Stimulated activated CD4-positive, alpha-beta T cell treated with anti-CD3 and anti-CD28 coated beads, Interleukin-2, amount 100 ng/mL, for 48 hours (primary cell): ENCODE measurements around the gene HDAC4.

Experiments used
- DNase-seq, 2 donors: peaks; one replicate each; pipeline ENCODE4 v3.0.0-alpha.2; 2020

Gene HDAC4

DNA sequence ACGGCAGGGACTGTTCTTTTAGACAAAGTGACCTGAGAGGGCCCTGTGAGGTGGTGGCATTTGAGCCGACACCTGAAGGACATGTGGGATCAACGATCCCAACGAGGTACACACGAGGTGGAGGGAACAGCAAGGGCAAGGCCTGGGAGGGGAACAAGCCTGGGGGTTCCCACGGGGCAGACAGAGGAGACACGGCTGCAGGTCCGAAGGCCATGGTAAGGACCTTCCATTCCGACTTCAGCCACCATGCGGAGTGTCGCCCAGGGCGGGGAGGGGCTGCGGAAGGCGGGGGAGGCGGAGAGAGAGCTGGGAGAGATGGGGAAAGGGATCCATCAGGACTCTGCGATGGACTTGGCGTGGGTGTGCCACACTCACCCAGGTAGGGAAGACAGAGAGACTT, 151.8 kb downstream of the HDAC4 start:
- no peak for DNase-seq

DNA sequence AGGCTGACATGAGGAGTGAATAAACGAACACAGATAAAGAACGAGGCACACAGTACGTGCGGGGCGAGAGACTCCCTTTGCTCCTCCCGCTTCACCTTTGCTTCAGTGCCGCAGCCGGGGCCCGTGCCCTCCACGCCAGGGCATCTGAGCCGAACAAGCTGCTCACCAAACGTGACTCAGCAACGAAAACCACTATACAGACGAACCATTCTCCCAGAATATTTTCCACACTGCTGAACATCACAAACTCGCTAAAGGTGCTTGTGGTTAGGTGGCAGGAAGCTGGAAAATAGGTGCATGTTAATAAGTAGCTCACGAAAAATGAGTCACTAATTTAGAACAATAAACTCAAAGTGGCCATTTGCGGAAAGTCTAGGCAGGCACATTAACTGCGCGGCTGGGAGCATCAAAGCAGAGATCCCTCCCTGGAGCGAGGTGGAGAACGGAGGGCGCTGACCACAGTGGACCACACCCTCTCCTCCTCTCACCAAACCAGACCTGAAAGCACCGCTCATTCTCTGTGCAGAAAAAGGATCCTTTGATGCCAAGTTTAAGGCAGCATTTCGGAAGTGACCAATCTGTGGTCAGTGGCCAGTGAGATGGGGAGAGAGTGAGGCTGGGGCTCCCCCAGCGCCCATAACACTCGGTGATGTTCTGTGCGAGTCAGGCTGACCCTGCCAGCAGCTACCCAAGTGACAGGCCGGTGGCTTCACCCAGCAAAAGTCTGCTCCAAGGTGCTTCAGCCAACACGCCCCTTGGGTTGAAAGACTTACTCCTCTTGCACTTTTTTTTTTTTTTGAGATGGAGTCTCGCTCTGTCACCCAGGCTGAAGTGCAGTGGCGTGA, 153.2 kb downstream of the HDAC4 start:
- DNase-seq: no peak

DNA sequence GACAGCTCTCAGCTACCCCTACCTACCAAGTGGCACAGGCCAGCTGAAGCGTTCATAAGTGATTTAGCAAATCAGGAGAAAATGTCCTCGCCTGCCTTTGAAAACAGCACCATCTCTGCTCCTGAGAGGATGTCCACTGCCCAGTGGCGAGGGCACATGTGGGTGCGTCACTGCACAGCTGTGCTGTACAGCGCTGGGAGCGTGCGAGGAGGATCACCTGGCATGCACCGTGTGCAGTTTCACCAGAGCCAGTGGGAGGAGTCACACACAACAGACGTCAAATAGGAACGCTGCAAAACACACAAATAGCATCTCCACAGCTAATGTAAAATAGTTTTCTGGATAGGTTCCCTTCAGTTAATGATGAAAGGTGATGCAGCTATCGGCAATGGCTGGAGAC, 154.1 kb downstream of the HDAC4 start:
- no peak for DNase-seq

DNA sequence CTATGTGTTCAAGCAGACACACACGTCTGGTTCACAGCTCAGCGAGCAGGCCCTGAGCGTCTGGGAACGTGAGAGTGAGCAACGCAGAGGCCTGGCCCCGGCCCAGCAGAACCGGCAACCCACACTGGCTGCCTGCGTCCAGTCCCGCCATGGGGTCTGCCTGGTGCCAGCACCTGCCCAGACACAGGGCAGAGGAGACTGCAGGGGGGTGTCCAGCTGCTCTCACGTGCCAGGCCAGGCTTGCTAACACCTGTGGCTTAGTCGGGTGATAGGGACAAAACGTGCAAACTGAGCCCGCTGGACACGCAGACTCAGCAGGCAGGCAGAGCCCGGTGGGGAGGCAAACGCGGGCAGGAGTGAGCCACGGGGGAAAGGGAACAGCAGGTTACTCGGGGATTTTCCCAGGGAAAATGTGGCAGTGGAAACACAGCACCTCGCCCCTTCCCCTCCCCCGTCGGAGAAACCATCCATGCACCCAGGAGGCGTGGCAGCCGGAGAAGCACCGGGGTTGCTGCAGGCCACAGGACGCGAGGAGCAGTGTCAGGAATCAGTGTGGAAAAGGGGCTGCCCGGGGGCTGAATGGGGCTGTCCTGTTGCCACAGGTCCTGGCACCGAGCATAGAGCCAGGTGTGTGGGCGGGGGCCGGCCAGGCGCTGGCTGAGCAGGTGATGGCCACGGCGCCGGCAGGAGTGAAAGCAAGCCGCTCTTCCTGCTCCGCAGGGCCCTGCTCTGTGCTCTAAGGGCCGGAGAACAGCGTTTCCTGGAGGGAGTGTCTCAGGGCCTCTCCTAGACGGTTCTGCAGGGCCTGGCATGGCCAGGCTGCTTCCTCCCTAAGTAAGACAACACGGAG, 154.7 kb downstream of the HDAC4 start:
- DNase-seq: no peak

DNA sequence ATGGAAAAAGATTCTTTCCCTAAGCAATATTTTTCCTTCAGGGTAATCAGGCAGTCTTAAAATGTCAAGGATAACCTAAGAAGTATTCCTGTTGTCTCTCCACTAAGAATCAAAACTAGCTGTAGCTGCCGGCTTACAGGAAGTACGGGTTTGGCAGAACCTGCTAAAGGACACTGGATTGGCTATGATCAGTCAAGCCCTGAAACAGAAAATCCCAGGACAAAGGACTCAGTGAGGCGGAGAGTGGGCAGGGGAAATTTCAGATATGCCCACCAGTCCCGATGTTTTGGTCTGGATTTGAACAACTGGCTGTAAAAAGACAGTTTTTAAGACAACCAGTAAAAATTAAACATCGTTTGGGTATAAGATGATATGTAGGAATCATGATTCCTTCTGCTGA, 155.7 kb downstream of the HDAC4 start:
- DNase-seq: no peak

DNA sequence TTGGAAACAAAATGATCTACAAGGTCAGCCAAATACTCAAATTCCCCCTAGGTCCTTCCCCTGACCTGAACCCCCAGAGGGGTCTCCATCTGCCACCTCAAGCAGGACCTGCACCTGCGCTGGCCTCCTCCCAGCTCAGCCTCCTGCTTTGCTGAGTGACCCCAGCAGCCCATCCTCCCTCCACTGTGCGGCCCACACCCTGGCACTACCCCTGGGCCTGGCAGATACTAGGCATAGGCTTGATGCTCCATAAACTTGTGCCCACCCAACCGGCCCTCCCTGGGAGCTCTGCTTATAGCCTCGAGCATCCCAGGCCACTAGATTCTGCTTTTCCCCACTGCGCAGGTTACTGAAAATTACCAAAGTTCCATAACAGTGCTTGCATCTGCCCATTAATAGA, 156.2 kb downstream of the HDAC4 start:
- DNase-seq: no peak

DNA sequence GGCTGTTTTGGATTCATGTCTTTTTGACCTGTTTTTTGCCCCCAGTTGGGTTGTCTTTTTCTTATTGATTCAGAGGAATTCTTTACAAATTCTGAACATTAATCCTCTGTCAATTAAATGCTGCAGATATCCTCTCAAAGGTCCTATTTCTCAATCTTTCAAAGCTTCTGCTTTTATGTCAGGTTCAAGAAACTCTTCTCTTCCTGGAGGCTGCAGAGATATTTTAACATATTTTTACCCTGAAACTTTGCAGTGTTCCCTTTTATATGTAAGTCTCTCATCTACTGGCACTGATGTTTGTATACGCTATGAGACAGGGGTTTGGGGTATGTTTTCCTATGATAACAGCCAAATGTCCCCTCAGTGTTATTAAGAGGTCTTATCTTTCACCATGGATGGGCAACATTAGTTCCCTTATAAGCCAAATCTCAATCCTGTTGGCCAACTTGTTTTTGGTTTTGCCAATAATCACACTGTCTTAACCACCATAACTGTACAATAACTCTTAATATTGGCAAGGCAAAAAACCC, 159.3 kb downstream of the HDAC4 start:
- no peak for DNase-seq

DNA sequence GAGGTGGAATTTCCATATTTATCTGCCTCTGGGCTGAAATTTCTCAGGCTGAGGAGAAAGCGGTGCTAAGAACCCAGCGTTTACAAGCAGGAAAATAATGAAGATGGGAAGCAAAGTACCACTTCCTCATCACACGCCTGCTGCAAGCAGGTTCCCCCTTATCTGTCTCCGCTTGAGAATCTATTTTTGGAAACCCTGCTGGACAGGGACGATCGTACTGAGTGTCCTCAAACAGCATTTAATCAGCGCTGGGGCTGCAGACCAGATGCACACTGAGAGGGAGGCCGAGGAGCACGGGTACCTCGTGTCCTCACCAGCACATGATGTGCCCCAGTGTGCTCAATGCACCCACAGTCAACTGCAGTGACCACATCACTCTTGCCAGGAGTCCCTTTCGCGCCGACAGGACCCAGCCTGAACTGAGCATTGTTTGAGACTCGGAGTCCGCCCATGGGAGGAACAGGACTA, 160.4 kb downstream of the HDAC4 start:
- no peak for DNase-seq

DNA sequence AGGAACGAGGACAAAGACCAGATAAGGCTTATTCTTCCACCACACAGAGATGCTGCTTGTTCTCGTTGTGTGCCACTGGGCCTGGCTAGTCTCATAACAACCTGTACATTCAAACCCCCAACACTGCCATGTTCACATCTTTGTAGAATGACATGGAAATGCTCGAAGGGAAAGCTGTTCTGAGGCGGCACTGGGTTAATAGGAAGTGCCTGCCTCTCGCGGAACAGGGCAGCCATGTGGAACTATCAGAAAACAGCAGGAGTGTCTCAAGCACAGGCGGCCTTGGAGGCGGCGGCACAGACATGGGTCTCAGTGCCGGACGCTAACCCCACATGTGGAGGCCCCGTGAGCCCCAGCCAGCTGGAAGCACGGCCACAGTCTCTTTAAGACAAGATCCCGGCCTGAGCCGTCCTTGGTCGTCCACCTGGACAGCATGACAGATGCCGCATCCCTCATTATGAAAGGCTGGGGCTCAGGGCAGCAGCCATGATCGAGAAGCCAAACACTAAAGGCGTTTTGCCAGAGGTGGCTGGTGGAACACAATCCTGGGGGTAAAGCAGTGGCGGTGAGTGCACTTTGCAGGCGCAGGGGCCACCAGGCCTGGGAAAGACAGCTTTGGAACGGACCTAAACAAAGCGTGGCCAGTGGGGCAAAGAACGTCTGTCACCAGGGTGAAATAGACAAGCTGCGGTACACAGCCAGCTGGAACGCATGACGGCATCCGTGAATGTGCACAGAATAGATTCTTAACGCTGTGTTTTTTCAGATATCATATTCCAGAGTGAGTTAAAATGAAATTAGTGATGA, 161.0 kb downstream of the HDAC4 start:
- no peak for DNase-seq

DNA sequence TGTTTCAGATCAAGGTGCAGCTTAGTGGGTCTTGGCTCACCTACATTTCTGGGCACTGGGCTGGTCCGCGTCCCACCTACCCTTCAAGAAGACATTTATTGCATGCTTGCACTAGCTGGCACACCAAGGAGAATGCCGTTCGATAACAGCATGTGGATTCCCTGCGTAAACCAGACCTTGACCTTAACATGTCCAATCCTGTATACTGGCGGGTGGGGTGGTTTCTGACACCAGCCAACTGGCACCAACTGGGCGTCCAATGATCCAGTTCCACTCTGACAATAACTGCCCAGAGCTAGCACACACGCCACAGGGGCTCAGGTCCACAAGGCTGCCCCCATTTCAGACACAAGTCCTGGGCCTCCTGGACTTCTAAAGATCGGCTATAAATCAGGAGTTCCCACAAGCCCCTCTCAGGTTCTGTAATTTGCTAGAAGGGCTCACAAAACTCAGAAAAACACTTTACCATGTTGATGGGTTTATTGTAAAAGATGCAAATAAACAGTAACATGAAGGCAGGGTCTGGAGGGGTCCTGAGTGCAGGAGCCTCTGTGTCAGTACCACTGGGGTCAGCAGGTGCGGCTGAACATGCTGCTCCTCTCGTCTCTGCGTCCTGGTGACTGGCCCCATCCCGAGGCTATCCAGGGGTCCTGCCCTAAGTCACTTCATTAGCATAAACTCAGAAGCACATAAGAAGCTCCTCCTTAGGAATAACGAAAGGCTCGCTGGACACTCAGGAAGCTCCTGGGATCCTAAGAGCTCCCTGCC, 161.8 kb downstream of the HDAC4 start:
- DNase-seq: no peak

DNA sequence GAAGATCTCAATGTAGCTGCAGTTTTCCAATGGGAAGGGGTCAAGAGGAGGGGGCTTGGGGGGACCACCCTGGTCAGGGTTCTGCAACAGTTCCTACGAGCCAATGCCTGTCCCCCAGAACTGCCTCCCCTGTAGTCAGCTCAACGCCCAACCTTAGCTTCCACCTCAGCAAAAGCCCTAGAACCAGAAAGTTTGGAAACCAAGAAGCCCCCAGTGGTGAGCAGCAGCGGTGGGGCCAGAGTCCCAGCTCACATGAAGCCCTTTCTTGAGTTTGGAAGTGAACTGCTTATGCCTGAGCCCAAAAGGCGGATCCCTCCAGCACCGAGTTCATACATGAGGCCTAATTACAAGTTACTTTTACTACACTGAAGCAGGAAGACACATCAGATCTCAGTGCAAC, 162.4 kb downstream of the HDAC4 start:
- DNase-seq: no peak

DNA sequence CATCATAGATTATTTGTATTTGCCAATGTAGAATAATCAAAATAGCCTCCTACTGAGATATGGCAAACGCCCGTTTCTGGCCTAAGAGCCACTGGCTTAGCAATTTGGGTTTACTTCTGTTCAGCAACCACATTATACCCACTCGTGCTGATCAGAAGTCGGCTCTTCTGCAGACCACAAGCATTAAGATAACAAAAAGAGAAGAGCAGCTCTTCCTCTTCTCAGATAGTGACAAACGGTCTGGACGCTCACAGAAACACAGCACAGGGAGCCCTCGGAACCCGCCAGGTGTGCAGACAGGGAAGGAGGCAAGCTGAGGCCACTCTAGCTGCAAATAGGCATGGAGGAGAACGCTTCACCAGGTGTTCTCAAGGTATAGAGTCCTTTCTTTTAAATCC, 164.0 kb downstream of the HDAC4 start:
- no peak for DNase-seq

DNA sequence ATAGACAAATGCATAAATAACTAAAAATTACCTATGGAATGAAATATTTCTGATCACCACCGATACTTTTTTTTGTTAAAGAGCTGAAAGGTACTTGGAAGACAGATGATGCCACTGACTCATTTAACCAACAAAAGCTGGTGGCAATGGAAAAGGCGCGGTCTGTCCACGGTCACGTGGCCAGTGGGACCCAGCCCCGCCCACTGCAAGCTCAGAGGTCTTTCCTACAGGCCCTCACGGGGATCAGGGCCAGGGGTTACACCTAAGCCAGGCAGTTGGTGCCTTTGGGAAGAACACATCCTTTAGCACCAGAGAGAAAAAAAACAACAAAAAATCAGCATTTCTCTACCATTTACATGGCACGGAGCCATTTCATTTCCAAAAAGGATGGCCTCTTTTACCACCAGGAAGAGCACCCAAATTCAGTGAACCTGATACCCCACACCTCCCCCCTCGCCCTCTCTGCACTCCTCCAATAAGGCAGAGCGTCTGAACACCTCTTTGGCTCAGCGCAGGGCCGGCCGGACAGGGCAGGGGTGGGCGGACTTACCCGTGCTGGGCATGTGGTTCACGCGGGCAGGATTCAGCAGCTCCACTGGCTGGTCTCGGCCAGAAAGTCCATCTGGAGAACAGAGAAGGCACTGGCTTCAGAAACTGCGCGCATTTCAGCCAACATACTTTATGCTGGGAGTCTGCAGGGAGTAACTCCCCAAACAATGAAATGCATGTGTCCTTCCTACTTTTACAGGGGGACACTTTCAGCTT, 164.6 kb downstream of the HDAC4 start:
- no peak for DNase-seq

DNA sequence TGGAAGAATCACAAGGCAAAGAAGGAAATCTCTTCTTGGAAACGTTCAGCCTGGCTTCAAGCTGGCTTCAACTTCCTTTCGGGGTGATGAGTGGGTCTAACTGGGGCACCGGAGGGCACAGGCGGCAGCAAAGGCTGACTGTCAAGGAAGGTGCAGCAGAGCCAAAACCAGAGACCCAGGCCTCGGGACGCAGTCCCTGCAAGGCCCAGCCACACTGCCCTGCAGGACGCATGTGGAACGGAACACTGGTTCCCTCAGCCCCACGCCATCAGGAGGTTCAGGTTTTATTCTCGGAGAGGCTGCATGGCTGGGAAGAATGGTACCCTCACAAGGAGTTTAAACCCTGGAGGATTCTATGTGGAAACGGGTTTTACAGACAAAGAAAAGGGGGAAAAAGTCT, 165.5 kb downstream of the HDAC4 start:
- DNase-seq: no peak

DNA sequence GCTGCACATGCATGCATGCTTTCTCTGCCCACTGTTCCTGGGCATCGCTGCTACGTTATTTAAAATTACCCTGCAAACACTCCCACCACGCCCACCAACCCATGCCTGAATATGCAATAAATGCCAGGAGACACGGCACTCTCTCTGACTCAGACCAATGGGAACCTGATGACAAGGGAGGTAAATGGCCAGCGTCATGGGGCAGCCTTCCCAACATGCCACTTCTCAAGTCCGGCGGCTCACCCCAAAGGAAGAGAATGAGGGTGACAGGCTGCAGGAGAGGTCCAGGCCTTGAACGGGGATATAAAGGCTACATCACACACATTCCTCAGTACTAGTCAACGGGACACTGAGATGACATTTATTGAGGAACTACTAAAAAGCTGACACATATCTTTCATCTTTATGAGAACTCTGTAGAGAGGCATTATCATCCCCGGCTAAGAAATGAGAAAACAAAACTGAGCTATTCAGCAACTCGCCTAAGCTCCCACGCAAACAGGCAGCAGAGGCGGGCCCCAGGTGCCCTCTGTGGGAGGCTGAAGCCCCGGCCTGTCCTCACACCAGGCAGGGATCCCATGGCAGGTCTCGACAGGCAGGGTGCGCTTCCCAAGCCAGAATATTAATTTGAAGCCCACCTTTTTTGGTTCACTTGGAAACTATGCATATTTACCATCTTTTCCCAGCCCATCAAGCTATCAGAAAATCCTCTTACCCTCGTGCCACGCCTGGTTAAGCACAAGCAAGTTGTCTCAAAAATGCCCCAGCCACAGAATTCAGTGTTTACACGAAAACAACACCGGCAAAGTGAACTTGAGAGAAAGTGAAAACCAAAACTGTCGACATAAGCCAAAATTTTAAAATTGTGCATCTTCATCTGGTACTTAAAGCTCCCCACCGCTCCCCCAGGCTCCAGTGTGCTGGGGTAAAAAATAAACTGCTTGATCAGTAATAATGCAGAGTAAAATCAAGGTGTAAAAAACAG, 166.3 kb downstream of the HDAC4 start:
- no peak for DNase-seq

DNA sequence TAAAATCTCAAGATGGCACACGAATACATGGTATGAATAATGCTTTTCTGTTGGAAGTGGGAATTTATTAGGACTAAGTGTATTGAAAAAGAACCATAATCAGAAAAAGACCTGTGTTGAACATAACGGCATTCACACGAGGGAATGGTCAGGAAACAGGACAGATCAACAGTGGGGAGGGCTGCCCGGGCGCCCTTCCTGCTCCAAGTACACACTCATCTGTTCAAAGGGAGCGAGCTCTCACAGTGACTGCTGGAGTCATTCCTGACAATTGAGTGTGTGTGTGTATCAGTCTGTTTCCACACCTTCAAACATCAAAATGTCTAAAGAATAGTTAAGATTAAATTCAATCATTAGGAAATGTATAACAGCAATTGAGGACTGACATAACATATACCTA, 167.2 kb downstream of the HDAC4 start:
- no peak for DNase-seq

DNA sequence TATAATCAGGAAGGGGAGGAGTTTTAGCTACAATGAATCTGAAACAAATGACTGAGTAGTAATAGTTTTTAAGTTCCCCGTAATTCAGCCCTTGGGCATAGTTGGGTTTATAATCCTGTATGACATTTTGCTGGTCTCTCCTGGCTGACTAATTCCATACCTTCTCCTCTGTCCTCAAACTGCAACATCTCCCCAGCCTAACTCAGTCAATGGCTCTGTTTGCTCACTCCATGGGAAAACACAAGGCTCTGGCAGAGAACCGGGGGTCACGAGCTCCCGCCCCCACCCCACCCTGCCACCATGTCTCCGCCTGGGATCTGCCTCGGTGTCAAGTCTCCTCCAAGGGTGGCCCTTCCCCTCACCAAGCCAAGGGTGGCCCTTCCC, 168.6 kb downstream of the HDAC4 start:
- DNase-seq: no peak

DNA sequence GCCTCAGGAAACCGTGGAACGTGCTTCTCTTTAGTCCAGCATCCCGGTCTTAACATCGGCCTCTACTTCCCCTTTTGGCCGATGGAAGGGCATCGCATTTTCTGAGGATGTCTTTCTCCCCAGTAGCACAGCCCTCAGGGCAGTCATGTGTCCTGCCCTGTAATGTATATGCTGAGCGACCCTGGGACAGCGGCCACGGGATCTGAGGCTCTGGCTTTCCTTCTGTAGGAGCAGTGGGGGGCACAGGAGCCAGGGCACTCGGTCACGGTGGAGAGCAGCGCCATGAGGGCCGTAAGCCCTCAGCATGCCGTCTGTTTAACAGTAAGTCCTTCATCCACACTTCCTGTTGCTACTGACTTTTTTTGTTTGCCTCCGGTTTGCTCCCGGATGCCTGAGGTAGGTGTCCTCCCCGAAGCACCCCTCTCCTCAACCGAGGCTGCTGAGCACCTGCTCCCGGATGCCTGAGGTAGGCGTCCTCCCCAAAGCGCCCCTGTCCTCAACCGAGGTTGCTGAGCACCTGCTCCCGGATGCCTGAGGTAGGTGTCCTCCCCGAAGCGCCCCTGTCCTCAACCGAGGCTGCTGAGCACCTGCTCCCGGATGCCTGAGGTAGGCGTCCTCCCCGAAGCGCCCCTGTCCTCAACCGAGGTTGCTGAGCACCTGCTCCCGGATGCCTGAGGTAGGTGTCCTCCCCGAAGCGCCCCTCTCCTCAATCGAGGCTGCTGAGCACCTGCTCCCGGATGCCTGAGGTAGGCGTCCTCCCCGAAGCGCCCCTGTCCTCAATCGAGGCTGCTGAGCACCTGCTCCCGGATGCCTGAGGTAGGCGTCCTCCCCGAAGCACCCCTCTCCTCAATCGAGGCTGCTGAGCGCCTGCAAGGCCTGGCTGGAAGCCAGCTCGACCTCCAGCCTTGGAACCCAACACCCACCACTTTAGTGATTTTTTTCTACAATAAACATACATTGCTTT, 169.3 kb downstream of the HDAC4 start:
- DNase-seq: no peak
